PC-9 (cell line): ENCODE data around the gene PCDHA10.

Experiments
- EZH2 ChIP-seq: fragments of 200-600 bp; sonication (generic); IDR thresholded peaks from 2 replicates; pipeline ENCODE4 v1.8.0; 2017; ENCODE audit warnings: antibody characterized with exemption, low read depth
- TF ChIP-seq, protein P1 (sequence below): fragments of 200-600 bp; sonication (generic); conservative IDR thresholded peaks from 2 replicates; pipeline ENCODE4 v1.6.1; 2017; ENCODE audit warnings: mixed run types, antibody characterized with exemption, mild to moderate bottlenecking, moderate library complexity

GRCh38 chr5:140869555-140869886 lies 13.8 kb downstream of the PCDHA10 start:
- TF ChIP-seq, protein P1, sequence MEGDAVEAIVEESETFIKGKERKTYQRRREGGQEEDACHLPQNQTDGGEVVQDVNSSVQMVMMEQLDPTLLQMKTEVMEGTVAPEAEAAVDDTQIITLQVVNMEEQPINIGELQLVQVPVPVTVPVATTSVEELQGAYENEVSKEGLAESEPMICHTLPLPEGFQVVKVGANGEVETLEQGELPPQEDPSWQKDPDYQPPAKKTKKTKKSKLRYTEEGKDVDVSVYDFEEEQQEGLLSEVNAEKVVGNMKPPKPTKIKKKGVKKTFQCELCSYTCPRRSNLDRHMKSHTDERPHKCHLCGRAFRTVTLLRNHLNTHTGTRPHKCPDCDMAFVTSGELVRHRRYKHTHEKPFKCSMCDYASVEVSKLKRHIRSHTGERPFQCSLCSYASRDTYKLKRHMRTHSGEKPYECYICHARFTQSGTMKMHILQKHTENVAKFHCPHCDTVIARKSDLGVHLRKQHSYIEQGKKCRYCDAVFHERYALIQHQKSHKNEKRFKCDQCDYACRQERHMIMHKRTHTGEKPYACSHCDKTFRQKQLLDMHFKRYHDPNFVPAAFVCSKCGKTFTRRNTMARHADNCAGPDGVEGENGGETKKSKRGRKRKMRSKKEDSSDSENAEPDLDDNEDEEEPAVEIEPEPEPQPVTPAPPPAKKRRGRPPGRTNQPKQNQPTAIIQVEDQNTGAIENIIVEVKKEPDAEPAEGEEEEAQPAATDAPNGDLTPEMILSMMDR, result no peak
- no peak for TF ChIP-seq EZH2
